ENCODE results near the gene RAB30. TPM values are rescaled to one million over a fixed set of nuclear protein-coding genes. Genes with fewer than 3 reads are reported as not detected.

Gene RAB30
- total and polyA plus RNA-seq, 2 donors (not counting 3 experiments of a cell fraction or from before 2014, with no cell fraction given) = 4.1 to 14.6 TPM

DNA sequence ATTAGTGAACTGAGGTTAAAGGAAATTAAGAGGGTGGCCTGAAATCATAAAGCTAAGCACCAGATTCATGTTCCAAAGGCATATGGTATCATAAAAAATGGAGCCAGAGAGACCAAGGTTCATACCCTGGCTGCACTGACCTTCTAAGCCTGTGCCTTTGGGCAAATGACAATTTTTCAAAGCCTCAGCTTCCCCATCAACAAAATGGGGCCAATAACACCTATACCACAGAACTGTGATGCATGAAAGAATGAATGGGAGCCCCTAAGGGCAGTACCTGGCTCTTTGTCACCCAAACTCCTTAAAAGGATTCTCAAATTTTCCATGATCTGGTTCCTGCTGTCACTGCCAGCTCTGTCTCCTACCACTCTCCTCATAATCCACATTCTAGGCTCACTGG is 72.5 kb downstream of the RAB30 start:
- no peaks in the 10 kb centered on the region for H3K9me1 ChIP-seq (replicated peaks; ENCODE audit: control insufficient read depth, extremely low read depth, insufficient read depth, low read length)
- dilution Hi-C loops (cut with MboI; ENCODE audit: extremely low pct_ligation_motif_present, low sequenced_read_pairs) = no loop called here
- H2AFZ ChIP-seq (ENCODE audit: low read depth, low read length) = no peak overlapping the region
- H3K27me3 ChIP-seq (ENCODE audit: control insufficient read depth in 2 of 2, insufficient read depth in 2 of 2, low read length in 2 of 2) = no peaks in the 10 kb centered on the region
- FAIRE-seq (no peak), DNase-seq (ENCODE audit: low read depth, low spot score) (no peak)
- TF ChIP-seq EZH2 (IDR thresholded peaks at IDR 0.05; ENCODE audit: borderline replicate concordance, low read depth, low read length, severe bottlenecking) (no peak), POLR2A (IDR thresholded peaks at IDR 0.05; ENCODE audit: low read depth, low read length) (no peak), GATA2 (IDR thresholded peaks at IDR 0.05; ENCODE audit: insufficient read depth, insufficient read length, low read depth, low read length) (no peak), MYC (IDR thresholded peaks at IDR 0.05; ENCODE audit: low read depth, low read length) (no peak), JUN (IDR thresholded peaks at IDR 0.05; ENCODE audit: borderline replicate concordance, insufficient read depth, insufficient read length, low read depth) (no peak), FOS (IDR thresholded peaks at IDR 0.05; ENCODE audit: borderline replicate concordance, insufficient read depth, low read length) (no peak), POLR2AphosphoS5 (IDR thresholded peaks at IDR 0.05; ENCODE audit: insufficient read depth, low read depth, low read length) (no peak)
- TF ChIP-seq, protein P1, sequence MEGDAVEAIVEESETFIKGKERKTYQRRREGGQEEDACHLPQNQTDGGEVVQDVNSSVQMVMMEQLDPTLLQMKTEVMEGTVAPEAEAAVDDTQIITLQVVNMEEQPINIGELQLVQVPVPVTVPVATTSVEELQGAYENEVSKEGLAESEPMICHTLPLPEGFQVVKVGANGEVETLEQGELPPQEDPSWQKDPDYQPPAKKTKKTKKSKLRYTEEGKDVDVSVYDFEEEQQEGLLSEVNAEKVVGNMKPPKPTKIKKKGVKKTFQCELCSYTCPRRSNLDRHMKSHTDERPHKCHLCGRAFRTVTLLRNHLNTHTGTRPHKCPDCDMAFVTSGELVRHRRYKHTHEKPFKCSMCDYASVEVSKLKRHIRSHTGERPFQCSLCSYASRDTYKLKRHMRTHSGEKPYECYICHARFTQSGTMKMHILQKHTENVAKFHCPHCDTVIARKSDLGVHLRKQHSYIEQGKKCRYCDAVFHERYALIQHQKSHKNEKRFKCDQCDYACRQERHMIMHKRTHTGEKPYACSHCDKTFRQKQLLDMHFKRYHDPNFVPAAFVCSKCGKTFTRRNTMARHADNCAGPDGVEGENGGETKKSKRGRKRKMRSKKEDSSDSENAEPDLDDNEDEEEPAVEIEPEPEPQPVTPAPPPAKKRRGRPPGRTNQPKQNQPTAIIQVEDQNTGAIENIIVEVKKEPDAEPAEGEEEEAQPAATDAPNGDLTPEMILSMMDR (IDR thresholded peaks at IDR 0.05; ENCODE audit: extremely low read depth in 1 of 2, insufficient read depth in 1 of 2, low read depth in 1 of 2, low read length in 2 of 2) = no peak
- TF ChIP-seq, protein P2, sequence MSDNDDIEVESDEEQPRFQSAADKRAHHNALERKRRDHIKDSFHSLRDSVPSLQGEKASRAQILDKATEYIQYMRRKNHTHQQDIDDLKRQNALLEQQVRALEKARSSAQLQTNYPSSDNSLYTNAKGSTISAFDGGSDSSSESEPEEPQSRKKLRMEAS (IDR thresholded peaks at IDR 0.05; ENCODE audit: insufficient read depth, insufficient read length) = no peak
- no peak overlapping the region for H3K4me3 ChIP-seq (replicated peaks in 1 of 3; ENCODE audit: insufficient read depth in 1 of 3, low read depth in 1 of 3, low read length in 3 of 3)
- ChIA-PET CTCF (interaction anchor here (1.1 to 1.3 kb wide), 2 partner anchors 37 to 132 kb away, joined by 3 read pairs; no protein-coding TSS in a partner anchor), POLR2A (no interaction called here)
- H4K20me1 ChIP-seq (replicated peaks; ENCODE audit: control insufficient read depth, extremely low read depth, insufficient read depth, low read length) = no peaks in the 10 kb centered on the region
- no peak overlapping the region for H3K27ac ChIP-seq (ENCODE audit: insufficient read depth, low read depth, low read length)
- no peaks in the 10 kb centered on the region for H3K9me3 ChIP-seq (replicated peaks; ENCODE audit: control insufficient read depth, insufficient read depth, low read length)
- BruUV-seq (replicated peaks) = no TSS peak
- H3K4me1 ChIP-seq (ENCODE audit: control insufficient read depth, extremely low read depth, insufficient read depth, low read length) = peaks cover 13% of the 10 kb centered on the region
- no peak overlapping the region for H3K9ac ChIP-seq (replicated peaks; ENCODE audit: extremely low read depth, insufficient read depth, low read length)
- intact Hi-C loops (cut with micrococcal nuclease) = no loop called here
- no peak overlapping the region for H3K4me2 ChIP-seq (ENCODE audit: insufficient read depth, low read length)
- H3K79me2 ChIP-seq (ENCODE audit: control insufficient read depth, insufficient read depth, low read length) = no peaks in the 10 kb centered on the region
- H3K36me3 ChIP-seq (ENCODE audit: control insufficient read depth in 2 of 2, extremely low read depth in 1 of 2, insufficient read depth in 2 of 2, low read length in 2 of 2) = no peaks in the 10 kb centered on the region
